ENCODE measurements around the gene CDC20B. TPM values are rescaled to one million over a fixed set of nuclear protein-coding genes. Genes with fewer than 3 reads are reported as not detected.
"Not testable (repeated sequence)": the region's sequence is repeated elsewhere in the genome, so short reads cannot be mapped to it uniquely, and the experiment has no call there.

CDC20B gene
- polyA plus RNA-seq, 1 donor from 2014 or later = not detected

- no peak overlapping the region for H3K4me2 ChIP-seq (ENCODE audit: low read length)
- no peaks in the 10 kb centered on the region for H3K27me3 ChIP-seq (ENCODE audit: insufficient read depth, low read depth, low read length)
- H2AFZ ChIP-seq (ENCODE audit: low read depth, low read length) = no peak overlapping the region
- no peak overlapping the region for H3K4me3 ChIP-seq (ENCODE audit: low read length)
- H3K79me2 ChIP-seq (replicated peaks; ENCODE audit: insufficient read depth, low read length) = no peaks in the 10 kb centered on the region
- no peak overlapping the region for H3K9ac ChIP-seq (ENCODE audit: low read length)
- H3F3A ChIP-seq (ENCODE audit: insufficient read depth, low read length, poor library complexity, severe bottlenecking) = no peaks in the 10 kb centered on the region
- TF ChIP-seq POLR2AphosphoS5 (IDR thresholded peaks at IDR 0.05) (no peak), CTCF (IDR thresholded peaks at IDR 0.05; ENCODE audit: poor library complexity, severe bottlenecking) (no peak), RAD21 (conservative IDR thresholded peaks at IDR 0.05) (no peak), SMC3 (conservative IDR thresholded peaks at IDR 0.05; ENCODE audit: poor library complexity) (no peak), REST (IDR thresholded peaks at IDR 0.05; ENCODE audit: borderline replicate concordance) (no peak), EZH2 (IDR thresholded peaks at IDR 0.05; ENCODE audit: borderline replicate concordance, insufficient read depth, low read length, poor library complexity, severe bottlenecking) (no peak), TAF1 (IDR thresholded peaks at IDR 0.05; ENCODE audit: low read depth) (no peak), MXI1 (conservative IDR thresholded peaks at IDR 0.05; ENCODE audit: poor library complexity, severe bottlenecking) (no peak), EP300 (conservative IDR thresholded peaks at IDR 0.05; ENCODE audit: poor library complexity, severe bottlenecking) (no peak)
- H3K9me3 ChIP-seq (ENCODE audit: low read length) = no peaks in the 10 kb centered on the region
- no peaks in the 10 kb centered on the region for H3K9me2 ChIP-seq (ENCODE audit: insufficient read depth, low read length)
- H3K27ac ChIP-seq (ENCODE audit: low read length) = no peak overlapping the region
- H3K36me3 ChIP-seq (ENCODE audit: insufficient read depth, low read length) = no peaks in the 10 kb centered on the region
- H4K20me1 ChIP-seq (ENCODE audit: insufficient read depth) = no peaks in the 10 kb centered on the region
Measured at GRCh38 chr5:55096861-55097260, 76.1 kb downstream of the CDC20B start.

- Histone ChIP-seq H3K4me2 (ENCODE audit: low read length) (no peak overlapping the region), H3K4me3 (ENCODE audit: low read length) (no peak overlapping the region), H3K9me2 (ENCODE audit: insufficient read depth, low read length) (no peaks in the 10 kb centered on the region), H3K36me3 (ENCODE audit: insufficient read depth, low read length) (no peaks in the 10 kb centered on the region), H3F3A (ENCODE audit: insufficient read depth, low read length, poor library complexity, severe bottlenecking) (no peaks in the 10 kb centered on the region), H3K79me2 (replicated peaks; ENCODE audit: insufficient read depth, low read length) (no peaks in the 10 kb centered on the region), H3K9me3 (ENCODE audit: low read length) (no peaks in the 10 kb centered on the region), H4K20me1 (ENCODE audit: insufficient read depth) (no peaks in the 10 kb centered on the region), H2AFZ (ENCODE audit: low read depth, low read length) (no peak overlapping the region), H3K9ac (ENCODE audit: low read length) (no peak overlapping the region), H3K27ac (ENCODE audit: low read length) (no peak overlapping the region), H3K27me3 (ENCODE audit: insufficient read depth, low read depth, low read length) (no peaks in the 10 kb centered on the region)
- TF ChIP-seq CTCF (IDR thresholded peaks at IDR 0.05; ENCODE audit: poor library complexity, severe bottlenecking) (no peak), RAD21 (conservative IDR thresholded peaks at IDR 0.05) (no peak), MXI1 (conservative IDR thresholded peaks at IDR 0.05; ENCODE audit: poor library complexity, severe bottlenecking) (no peak), EZH2 (IDR thresholded peaks at IDR 0.05; ENCODE audit: borderline replicate concordance, insufficient read depth, low read length, poor library complexity, severe bottlenecking) (no peak), EP300 (conservative IDR thresholded peaks at IDR 0.05; ENCODE audit: poor library complexity, severe bottlenecking) (no peak), TAF1 (IDR thresholded peaks at IDR 0.05; ENCODE audit: low read depth) (no peak), SMC3 (conservative IDR thresholded peaks at IDR 0.05; ENCODE audit: poor library complexity) (no peak), REST (IDR thresholded peaks at IDR 0.05; ENCODE audit: borderline replicate concordance) (no peak), POLR2AphosphoS5 (IDR thresholded peaks at IDR 0.05) (no peak)
Measured at GRCh38 chr5:55096182-55096581, 76.8 kb downstream of the CDC20B start.

GRCh38 chr5:55091011-55091410, 82.0 kb downstream of the CDC20B start:
- not testable (repeated sequence) for H3K27ac ChIP-seq (ENCODE audit: low read length); H3F3A ChIP-seq (ENCODE audit: insufficient read depth, low read length, poor library complexity, severe bottlenecking); H3K9ac ChIP-seq (ENCODE audit: low read length); H3K9me3 ChIP-seq (ENCODE audit: low read length); H3K4me2 ChIP-seq (ENCODE audit: low read length); H3K9me2 ChIP-seq (ENCODE audit: insufficient read depth, low read length); H3K36me3 ChIP-seq (ENCODE audit: insufficient read depth, low read length); H2AFZ ChIP-seq (ENCODE audit: low read depth, low read length); H3K79me2 ChIP-seq (replicated peaks; ENCODE audit: insufficient read depth, low read length); H3K4me3 ChIP-seq (ENCODE audit: low read length); H4K20me1 ChIP-seq (ENCODE audit: insufficient read depth); H3K27me3 ChIP-seq (ENCODE audit: insufficient read depth, low read depth, low read length)
